Measurements from ENCODE around the gene ACTL6B.

Gene ACTL6B

DNA sequence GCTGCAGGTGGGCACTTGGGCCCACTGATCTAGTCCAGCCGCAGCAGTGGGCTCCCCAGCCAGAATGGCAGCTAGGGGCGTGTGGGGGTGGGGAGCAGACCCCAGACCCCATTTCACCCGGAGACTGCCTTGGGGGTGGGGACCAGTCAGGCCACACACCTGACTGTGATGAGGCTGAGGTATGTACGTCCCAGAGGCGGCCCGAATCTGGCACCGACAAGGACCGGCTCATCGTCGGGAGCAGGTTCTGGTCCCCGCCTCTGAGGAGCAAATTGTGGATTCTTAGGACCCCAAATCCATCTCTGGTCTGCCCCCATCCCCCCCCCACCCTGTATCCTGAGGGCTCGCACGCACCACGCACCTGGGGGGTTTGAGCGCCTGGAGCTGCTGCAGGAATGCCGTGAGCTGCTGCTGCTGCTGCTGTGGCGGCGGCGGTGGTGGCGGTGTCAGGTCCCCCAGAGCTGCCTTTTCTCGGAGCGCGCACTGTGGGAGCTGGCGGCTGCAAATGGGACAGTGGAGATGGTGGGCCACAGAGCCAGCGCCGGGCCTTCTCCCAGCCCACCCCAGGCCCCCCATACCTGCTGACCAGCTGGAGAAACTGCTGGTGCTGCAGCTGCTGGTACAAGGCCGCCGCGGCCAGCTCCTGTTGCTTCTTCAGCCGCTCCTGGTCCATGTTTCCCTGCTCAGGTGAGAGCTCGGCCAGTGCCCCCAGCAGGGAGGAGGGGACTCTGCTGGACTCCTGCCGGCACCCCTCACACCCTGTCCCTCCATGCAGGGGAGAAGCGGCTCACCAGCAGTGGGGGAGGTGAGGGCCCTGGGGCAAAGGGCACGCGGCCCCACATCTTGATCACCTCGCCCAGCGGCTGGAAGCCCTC, 27.6 kb upstream of the ACTL6B start:
- no peak for DNase-seq (ENCODE audit: low read depth)

DNA sequence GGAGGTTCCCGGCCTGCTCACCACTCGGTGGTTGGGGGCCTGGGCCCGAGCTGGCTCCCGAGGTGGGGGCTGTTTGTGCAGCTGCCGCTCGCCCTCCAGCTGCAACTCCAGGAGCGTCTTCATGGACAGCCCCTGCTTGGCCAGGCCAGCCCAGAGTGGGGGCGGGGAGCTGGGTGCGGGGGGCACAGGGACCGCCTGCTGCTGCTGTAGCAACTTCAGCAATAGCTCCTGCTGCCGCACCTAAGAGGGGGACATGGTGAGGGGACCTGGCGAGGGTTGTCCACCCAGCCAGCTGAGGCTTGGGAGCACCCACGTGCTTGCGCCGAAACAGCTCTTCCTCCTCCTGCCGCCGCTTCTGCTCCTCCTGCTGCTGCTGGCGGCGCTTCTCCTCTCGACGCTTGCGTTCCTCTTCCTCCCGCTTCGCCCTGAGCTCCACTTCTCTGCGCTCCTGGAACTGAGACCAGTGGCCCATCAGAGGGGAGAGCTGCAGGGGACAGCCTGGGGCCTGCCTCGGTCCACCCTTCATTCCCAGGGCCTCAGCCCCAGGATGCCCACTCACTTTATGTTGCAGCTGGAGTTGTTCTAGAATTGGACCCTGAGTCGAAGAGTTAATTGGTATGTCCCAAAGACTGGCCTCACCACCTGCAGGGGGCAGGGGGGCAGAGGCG, 26.9 kb upstream of the ACTL6B start:
- DNase-seq (ENCODE audit: low read depth) = no peak

DNA sequence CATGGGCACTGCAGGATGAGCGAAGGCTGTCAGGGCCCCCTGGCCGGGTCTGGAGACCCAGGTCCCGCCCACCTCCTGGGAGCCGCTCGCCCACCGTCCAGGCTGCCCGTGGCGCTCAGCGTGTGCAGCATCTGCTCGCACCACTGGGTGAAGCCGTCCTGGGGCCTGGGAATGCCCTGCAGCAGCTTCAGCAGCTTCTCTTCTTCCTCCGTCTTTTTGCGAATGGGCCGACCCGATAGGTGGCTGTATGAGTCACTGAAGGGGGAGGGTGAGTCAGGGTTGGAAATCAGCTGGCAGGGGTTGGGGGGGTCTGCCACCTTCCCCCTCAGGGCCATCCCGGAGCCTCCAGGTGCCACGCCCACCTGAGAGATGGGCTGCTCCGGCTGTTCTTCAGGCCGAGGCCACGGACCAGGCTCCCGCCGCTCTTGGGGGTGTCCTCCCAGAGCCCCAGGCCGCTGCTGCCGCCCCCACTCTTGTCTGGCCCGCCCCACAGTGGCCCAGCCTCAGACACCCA, 26.0 kb upstream of the ACTL6B start:
- no peak for DNase-seq (ENCODE audit: low read depth)

GRCh38 chr7:100681491-100682227, 25.4 kb upstream of the ACTL6B start:
- no peak for DNase-seq (ENCODE audit: low read depth)

- DNase-seq (ENCODE audit: low read depth) = no peak
Measured at GRCh38 chr7:100680576-100681271, 24.5 kb upstream of the ACTL6B start.

DNA sequence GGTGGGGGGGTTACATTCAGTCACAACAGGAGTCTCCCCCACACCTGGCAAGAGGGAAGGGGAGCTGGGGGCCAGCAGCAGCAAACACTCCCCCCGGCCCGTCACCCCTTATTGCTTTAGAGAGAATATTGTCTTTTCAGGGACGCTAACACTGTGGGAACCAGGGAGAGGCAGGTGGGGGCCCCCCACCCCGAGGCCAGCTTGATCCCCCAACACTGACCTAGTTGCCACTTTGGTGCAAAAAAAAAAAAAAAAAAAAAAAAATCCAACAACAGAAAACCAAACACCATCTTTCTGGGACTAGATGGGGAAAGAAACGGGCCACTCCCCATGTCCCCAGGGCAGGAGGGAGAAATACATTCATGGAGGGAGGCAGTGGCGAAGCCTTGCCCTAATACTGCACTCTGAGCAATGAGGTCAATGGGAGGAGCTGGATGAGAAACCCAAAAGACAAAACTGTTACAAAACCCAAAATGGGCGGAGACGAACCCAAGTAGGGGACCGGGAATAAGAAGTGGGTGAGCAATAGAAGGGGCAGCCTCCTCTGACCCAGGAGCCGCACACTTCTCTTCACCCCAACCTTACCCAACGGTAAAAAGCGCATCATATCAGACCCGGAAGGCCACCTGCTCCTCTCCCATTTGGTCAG, 23.8 kb upstream of the ACTL6B start:
- peak; percentile 41 for DNase-seq (ENCODE audit: low read depth)

- DNase-seq (ENCODE audit: low read depth) = no peak
Measured at GRCh38 chr7:100679129-100679926, 23.1 kb upstream of the ACTL6B start.

GRCh38 chr7:100678291-100678984, 22.2 kb upstream of the ACTL6B start:
- DNase-seq (ENCODE audit: low read depth) = no peak

- DNase-seq (ENCODE audit: low read depth) = no peak
Measured at GRCh38 chr7:100677308-100678267, 21.3 kb upstream of the ACTL6B start.

- no peak for DNase-seq (ENCODE audit: low read depth)
Measured at GRCh38 chr7:100676501-100677306, 20.5 kb upstream of the ACTL6B start.

DNA sequence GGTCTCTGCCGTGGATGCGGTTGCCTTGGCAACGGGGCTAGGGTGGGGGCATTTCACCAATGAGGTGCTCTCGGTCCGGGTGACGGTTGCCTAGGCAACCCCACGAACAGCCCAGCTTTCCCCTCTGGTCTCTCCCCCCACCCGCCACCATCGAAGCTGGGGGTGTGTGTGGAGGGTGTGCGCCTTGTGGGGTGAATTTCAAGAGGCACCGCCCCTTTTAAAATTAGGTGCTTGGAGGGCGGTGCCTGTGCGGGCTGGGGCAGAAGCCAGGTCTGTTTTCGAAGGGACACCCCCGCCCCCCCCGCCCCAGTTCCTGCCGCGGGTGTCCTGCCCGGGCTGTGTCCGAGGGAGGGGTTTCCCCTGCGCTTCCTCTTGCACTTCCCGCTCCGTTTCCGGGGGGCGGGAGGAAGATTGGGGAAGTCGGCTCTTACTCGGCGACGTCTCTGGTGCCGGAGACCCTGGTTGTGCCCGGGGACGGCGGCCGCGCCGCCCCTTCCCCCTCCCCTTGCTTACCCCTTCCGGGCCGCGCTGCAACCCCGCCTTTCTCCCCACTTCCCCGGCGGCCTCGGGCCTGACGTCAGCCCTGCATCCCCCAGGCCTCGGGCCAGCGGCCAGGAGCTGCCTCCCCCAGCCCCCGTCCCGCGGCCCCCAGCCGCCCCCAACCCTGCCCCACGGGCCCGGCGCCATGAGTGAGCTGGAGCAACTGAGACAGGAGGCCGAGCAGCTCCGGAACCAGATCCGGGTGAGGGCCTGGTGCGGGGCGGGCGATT, 19.5 kb upstream of the ACTL6B start:
- peak; percentile 55 for DNase-seq (ENCODE audit: low read depth)

DNA sequence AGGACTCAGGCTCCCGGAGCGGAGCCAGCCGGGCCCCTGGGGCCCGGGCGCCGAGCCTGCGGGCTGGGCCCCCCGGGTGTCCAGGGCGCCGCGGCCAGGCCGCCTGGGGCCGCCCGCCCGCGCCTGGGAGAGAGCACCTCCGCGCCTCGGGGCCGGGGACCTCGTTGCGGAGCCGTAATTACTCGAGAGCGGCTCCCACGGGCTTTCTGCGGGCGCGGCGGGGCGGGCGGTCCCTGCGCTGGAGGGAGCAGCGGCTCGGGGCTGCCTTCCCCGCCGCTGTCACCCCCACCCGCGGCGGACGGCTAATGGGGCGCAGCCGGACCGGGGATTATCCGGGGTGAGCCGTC, 18.8 kb upstream of the ACTL6B start:
- DNase-seq (ENCODE audit: low read depth) = no peak

DNA sequence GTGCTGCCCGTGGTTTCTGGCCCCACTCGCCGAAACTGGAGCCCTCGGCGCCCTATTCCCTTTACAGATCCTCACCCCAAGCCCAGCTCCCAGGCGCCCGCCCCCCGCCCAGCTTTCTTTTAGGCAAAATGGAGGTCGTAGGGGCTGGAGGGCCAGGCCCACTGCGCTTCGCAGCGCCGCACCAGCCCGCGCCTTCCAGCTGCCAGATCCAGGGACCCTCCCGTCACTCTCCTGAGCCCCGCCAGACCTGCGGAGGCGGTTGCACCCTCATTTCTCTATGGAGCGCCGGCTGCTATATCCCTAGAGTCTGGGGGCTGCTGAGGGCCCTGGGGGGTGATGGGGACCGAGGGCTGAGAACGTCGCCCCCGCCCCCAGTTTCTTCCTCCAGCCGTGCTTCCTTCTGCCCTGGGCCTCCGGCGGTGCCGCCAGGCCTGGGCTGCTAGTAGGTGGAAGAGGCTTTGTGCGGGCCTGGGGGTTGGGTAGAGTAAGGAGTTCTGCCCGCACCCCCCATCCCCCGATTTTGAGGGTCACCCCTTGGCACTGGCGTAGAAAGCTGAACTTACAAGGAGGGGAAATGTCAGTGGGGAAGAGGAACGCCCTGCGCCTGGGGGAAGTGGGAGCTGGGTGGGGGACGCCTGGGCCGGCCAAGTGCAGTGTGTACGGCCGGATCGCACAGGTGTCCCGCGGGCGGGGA, 18.3 kb upstream of the ACTL6B start:
- no peak for DNase-seq (ENCODE audit: low read depth)

GRCh38 chr7:100673942-100674410, 17.7 kb upstream of the ACTL6B start:
- no peak for DNase-seq (ENCODE audit: low read depth)

GRCh38 chr7:100673302-100673941, 17.2 kb upstream of the ACTL6B start, which contains the start of gene GNB2:
TSS of gene GNB2 (plus strand) at chr7:100673740. CDS start at chr7:100676266, 2,526 bp downstream.
- DNase-seq (ENCODE audit: low read depth) = peak; percentile 99
